H1 (cell line): ENCODE measurements around the gene ASGR2. TPM values are rescaled to one million over a fixed set of nuclear protein-coding genes. Genes with fewer than 3 reads are reported as not detected.
A peak's percentile ranks its signal among the peaks of the same experiment; 100 is the strongest.

Experiments
- CTCF ChIA-PET: fragments of 300-600 bp; sonication (Branson Sonifier 250); formaldehyde crosslinking; loops from one replicate; lab custom pipeline; 2021; ENCODE audit not compliant: partially characterized antibody; lab: Charles Lee
- POLR2A ChIA-PET: fragments of 300-600 bp; sonication (Branson Sonifier 250); formaldehyde crosslinking; loops from one replicate; lab custom pipeline; 2021; ENCODE audit warnings: inconsistent platforms; ENCODE audit not compliant: partially characterized antibody; lab: Charles Lee
- DNase-seq, 2 experiments: peaks; one replicate each; pipeline versions ENCODE4 v3.0.0 to v3.0.0-alpha.2; 2010 to 2022; ENCODE audit warnings: low spot score in 2 of 2, low read depth in 1 of 2, mixed read lengths in 1 of 2
- FAIRE-seq: peaks from 2 replicates; lab custom pipeline; 2011; peaks lifted over from hg19 to GRCh38; lab: Jason Lieb, UNC
- H2AFZ ChIP-seq: 2 replicates; pipeline ENCODE4 v1.8.1; 2012; ENCODE audit warnings: low read length, inconsistent platforms
- H2AK5ac ChIP-seq: 2 replicates; pipeline ENCODE4 v1.6.1; 2013; ENCODE audit warnings: low read depth, low read length
- H2BK120ac ChIP-seq: replicated peaks from 2 replicates; pipeline ENCODE3; 2013; ENCODE audit warnings: low read depth, low read length, inconsistent platforms
- H2BK12ac ChIP-seq: 2 replicates; pipeline ENCODE4 v1.6.1; 2013; ENCODE audit warnings: low read depth, low read length
- H2BK15ac ChIP-seq: 2 replicates; pipeline ENCODE4 v1.6.1; 2013; ENCODE audit warnings: low read length
- H2BK20ac ChIP-seq: 2 replicates; pipeline ENCODE4 v1.6.1; 2013; ENCODE audit warnings: low read length
- H2BK5ac ChIP-seq: 2 replicates; pipeline ENCODE4 v1.6.1; 2013; ENCODE audit warnings: low read depth, low read length
- H3K14ac ChIP-seq: 2 replicates; pipeline ENCODE4 v1.6.1; 2013; ENCODE audit warnings: inconsistent platforms; ENCODE audit not compliant: insufficient read length
- H3K18ac ChIP-seq: 2 replicates; pipeline ENCODE4 v1.6.1; 2013; ENCODE audit warnings: low read length; ENCODE audit errors: extremely low read depth
- H3K23ac ChIP-seq: 2 replicates; pipeline ENCODE4 v1.6.1; 2013; ENCODE audit warnings: inconsistent platforms; ENCODE audit not compliant: insufficient read length
- H3K23me2 ChIP-seq: 2 replicates; pipeline ENCODE4 v1.6.1; 2013; ENCODE audit warnings: low read depth, low read length
- H3K27ac ChIP-seq: 2 replicates; pipeline ENCODE4 v1.6.1; 2011; ENCODE audit warnings: low read depth, low read length, inconsistent platforms
- H3K27me3 ChIP-seq, 4 experiments: replicated peaks in 1 of 4; 1 replicate in 1 of 4; 2 replicates in 3 of 4; pipeline versions ENCODE4 v1.6.1 to v1.8.1; 2011 to 2013; ENCODE audit warnings: low read length in 3 of 4, mild to moderate bottlenecking in 3 of 4, inconsistent platforms in 2 of 4, mixed read lengths in 2 of 4, moderate library complexity in 1 of 4; ENCODE audit not compliant: control insufficient read depth in 3 of 4, insufficient read depth in 3 of 4; ENCODE audit errors: extremely low read depth in 1 of 4
- H3K36me3 ChIP-seq, 4 experiments: 2 replicates each; pipeline versions ENCODE4 v1.6.1 to v1.8.1; 2011 to 2013; ENCODE audit warnings: mild to moderate bottlenecking in 4 of 4, low read length in 3 of 4, moderate library complexity in 2 of 4, control low read depth in 1 of 4, inconsistent platforms in 1 of 4; ENCODE audit not compliant: insufficient read depth in 4 of 4, control insufficient read depth in 2 of 4
- H3K4ac ChIP-seq: replicated peaks from 2 replicates; pipeline ENCODE3; 2013; ENCODE audit warnings: low read length, low read depth, mixed read lengths, inconsistent platforms; ENCODE audit not compliant: insufficient read length
- H3K4me1 ChIP-seq, 4 experiments: replicated peaks in 1 of 4; 1 replicate in 1 of 4; 2 replicates in 3 of 4; pipeline versions ENCODE4 v1.6.1 to v1.8.1; 2011 to 2013; ENCODE audit warnings: low read length in 3 of 4, inconsistent platforms in 2 of 4, mixed read lengths in 1 of 4; ENCODE audit not compliant: insufficient read depth in 4 of 4, control insufficient read depth in 3 of 4
- H3K4me2 ChIP-seq, 2 experiments: 2 replicates each; pipeline versions ENCODE4 v1.6.1 to v1.8.1; 2011 to 2013; ENCODE audit warnings: low read depth in 2 of 2, low read length in 2 of 2, control low read depth in 1 of 2, inconsistent platforms in 1 of 2, mild to moderate bottlenecking in 1 of 2; ENCODE audit not compliant: insufficient read depth in 1 of 2
- H3K4me3 ChIP-seq, 4 experiments: fragments of 200-600, 300-600 bp in 1 of 4; sonication (generic), shearing (Covaris generic), sonication (Bioruptor Twin) in 1 of 4; 2 replicates each; pipeline versions ENCODE4 v1.5.1 to v1.8.1; 2011 to 2016; ENCODE audit warnings: low read length in 4 of 4, low read depth in 3 of 4, control low read depth in 2 of 4, inconsistent platforms in 2 of 4, mild to moderate bottlenecking in 2 of 4, mixed read lengths in 1 of 4, moderate library complexity in 1 of 4; ENCODE audit not compliant: insufficient read depth in 2 of 4; ENCODE audit errors: extremely low read depth in 1 of 4
- H3K56ac ChIP-seq: replicated peaks from 2 replicates; pipeline ENCODE3; 2013; ENCODE audit warnings: low read depth, mild to moderate bottlenecking, mixed read lengths, low read length, inconsistent platforms; ENCODE audit not compliant: insufficient read length
- H3K79me1 ChIP-seq: 2 replicates; pipeline ENCODE4 v1.6.1; 2013; ENCODE audit warnings: low read depth, low read length, control low read depth
- H3K79me2 ChIP-seq, 2 experiments: 2 replicates each; pipeline versions ENCODE4 v1.6.1 to v1.8.1; 2012 to 2013; ENCODE audit warnings: low read length in 2 of 2, mild to moderate bottlenecking in 2 of 2, inconsistent platforms in 1 of 2; ENCODE audit not compliant: insufficient read depth in 2 of 2, control insufficient read depth in 1 of 2
- H3K9ac ChIP-seq, 4 experiments: replicated peaks in 1 of 4; 1 replicate in 1 of 4; 2 replicates in 3 of 4; pipeline versions ENCODE4 v1.6.1 to v1.8.1; 2011 to 2013; ENCODE audit warnings: low read depth in 3 of 4, low read length in 3 of 4, control low read depth in 2 of 4, mild to moderate bottlenecking in 2 of 4, moderate library complexity in 2 of 4, inconsistent platforms in 1 of 4; ENCODE audit errors: extremely low read depth in 1 of 4
- H3K9me3 ChIP-seq, 2 experiments: 2 replicates each; pipeline versions ENCODE4 v1.6.1 to v1.8.1; 2012 to 2013; ENCODE audit warnings: mild to moderate bottlenecking in 2 of 2, moderate library complexity in 2 of 2, control low read depth in 1 of 2, inconsistent platforms in 1 of 2, low read depth in 1 of 2, low read length in 1 of 2, mixed read lengths in 1 of 2; ENCODE audit not compliant: insufficient read depth in 2 of 2
- H4K20me1 ChIP-seq, 2 experiments: replicated peaks in 1 of 2; 2 replicates each; pipeline versions ENCODE3 to v1.8.1; 2011 to 2013; ENCODE audit warnings: inconsistent platforms in 2 of 2, low read length in 2 of 2, mild to moderate bottlenecking in 1 of 2; ENCODE audit not compliant: insufficient read depth in 2 of 2, control insufficient read depth in 1 of 2
- H4K5ac ChIP-seq: 2 replicates; pipeline ENCODE4 v1.6.1; 2013; ENCODE audit warnings: low read length, low read depth, mixed read lengths, inconsistent platforms; ENCODE audit not compliant: insufficient read length
- H4K8ac ChIP-seq: 2 replicates; pipeline ENCODE4 v1.8.0; 2013; ENCODE audit warnings: mild to moderate bottlenecking, moderate library complexity, low read length, inconsistent platforms; ENCODE audit not compliant: insufficient read depth; ENCODE audit errors: extremely low read depth
- H4K91ac ChIP-seq: replicated peaks from 2 replicates; pipeline ENCODE3; 2013; ENCODE audit warnings: low read length, mixed read lengths, inconsistent platforms; ENCODE audit not compliant: insufficient read length
- CHD1 ChIP-seq: IDR thresholded peaks from 2 replicates; pipeline ENCODE4 v1.6.1; 2012; ENCODE audit warnings: low read depth, low read length, improper control_type of control experiment
- CTBP2 ChIP-seq: IDR thresholded peaks from 2 replicates; pipeline ENCODE4 v1.7.0; 2011; ENCODE audit warnings: borderline replicate concordance, mild to moderate bottlenecking, moderate library complexity, mixed read lengths, low read length; ENCODE audit not compliant: insufficient read depth, insufficient read length
- GABPA ChIP-seq: IDR thresholded peaks from 2 replicates; pipeline ENCODE4 v1.6.1; 2011; ENCODE audit warnings: mild to moderate bottlenecking, low read length, moderate library complexity, borderline replicate concordance; ENCODE audit not compliant: insufficient read depth
- HDAC6 ChIP-seq: IDR thresholded peaks from one replicate; pipeline ENCODE4 v1.7.1; 2012; ENCODE audit warnings: low read depth, mild to moderate bottlenecking, inconsistent platforms, low read length, moderate library complexity
- RXRA ChIP-seq: IDR thresholded peaks from 2 replicates; pipeline ENCODE4 v1.6.1; 2011; ENCODE audit warnings: low read depth, mild to moderate bottlenecking, low read length, moderate library complexity; ENCODE audit not compliant: insufficient read depth
- SP4 ChIP-seq: IDR thresholded peaks from 2 replicates; pipeline ENCODE4 v1.6.1; 2012; ENCODE audit warnings: low read length, inconsistent platforms
- WGBS, 2 experiments: shearing (Covaris generic) in 1 of 2; methylation state at CpG; one replicate each; pipeline versions ENCODE4 v1.1.6 to v1.1.7; 2013 to 2015; ENCODE audit warnings: low lambda C conversion rate in 2 of 2, mixed read lengths in 2 of 2, inconsistent platforms in 1 of 2, low coverage in 1 of 2, missing lambda C conversion rate in 1 of 2; ENCODE audit not compliant: insufficient replicate concordance in 2 of 2, insufficient coverage in 1 of 2, insufficient read length in 1 of 2; ENCODE audit errors: extremely low coverage in 1 of 2, missing lambda C conversion rate in 1 of 2; 5-methylcytosine and 5-hydroxymethylcytosine counted together
- polyA plus RNA-seq, 7 experiments: library from polyadenylated mRNA; depleted of rRNA in 3 of 7; stranded (reverse) in 5 of 7; unstranded in 2 of 7; fragments of >200 nt in 5 of 7; fragments of 200-250 nt in 2 of 7; gene quantifications; 1 replicate in 5 of 7; 2 replicates in 1 of 7; 4 replicates in 1 of 7; pipeline versions ENCODE4 v1.2.1 to v1.2.3, GENCODE V29; 2011 to 2013; ENCODE audit warnings: missing spikeins in 2 of 7, mixed read lengths in 2 of 7
- total RNA-seq: library from RNA; stranded (reverse); fragmentation: NEBNext Ultra II Directional; extraction: Animal tissue kit (Norgen Biotek cat#: 25700); gene quantifications from 2 replicates; pipeline ENCODE4 v1.2.1, GENCODE V29; 2021
- TF ChIP-seq, protein P1 (sequence below): IDR thresholded peaks from 2 replicates; pipeline ENCODE4 v1.6.1; 2011; ENCODE audit warnings: low read depth, mild to moderate bottlenecking, low read length; ENCODE audit not compliant: insufficient read depth
- TF ChIP-seq, protein P2 (sequence below), 3 experiments: IDR thresholded peaks; 1 replicate in 2 of 3; 2 replicates in 1 of 3; pipeline versions ENCODE4 v1.5.1 to v1.6.1; 2011; ENCODE audit warnings: low read length in 3 of 3, mild to moderate bottlenecking in 3 of 3, inconsistent platforms in 2 of 3, low read depth in 1 of 3, moderate library complexity in 1 of 3; ENCODE audit not compliant: insufficient read depth in 1 of 3; ENCODE audit errors: control extremely low read depth in 1 of 3

ASGR2 gene
- total and polyA plus RNA-seq, 2 of the 8 experiments (the other 6 are each of a cell fraction or from before 2014, with no cell fraction given), result 0.91 TPM; not detected in 1

- DNase-seq (no peak), FAIRE-seq (peak; percentile 58)
- CTCF ChIA-PET, result interaction anchor here (0.7 to 1.7 kb wide), 5 partner anchors 12 to 812 kb away, joined by 3 to 7 read pairs (median 3); no protein-coding TSS in a partner anchor
- TF ChIP-seq SP4 (no peak), GABPA (no peak), CHD1 (no peak), HDAC6 (no peak), CTBP2 (no peak), RXRA (no peak)
- TF ChIP-seq, protein P1, sequence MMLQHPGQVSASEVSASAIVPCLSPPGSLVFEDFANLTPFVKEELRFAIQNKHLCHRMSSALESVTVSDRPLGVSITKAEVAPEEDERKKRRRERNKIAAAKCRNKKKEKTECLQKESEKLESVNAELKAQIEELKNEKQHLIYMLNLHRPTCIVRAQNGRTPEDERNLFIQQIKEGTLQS, result no peak
- TF ChIP-seq, protein P2, sequence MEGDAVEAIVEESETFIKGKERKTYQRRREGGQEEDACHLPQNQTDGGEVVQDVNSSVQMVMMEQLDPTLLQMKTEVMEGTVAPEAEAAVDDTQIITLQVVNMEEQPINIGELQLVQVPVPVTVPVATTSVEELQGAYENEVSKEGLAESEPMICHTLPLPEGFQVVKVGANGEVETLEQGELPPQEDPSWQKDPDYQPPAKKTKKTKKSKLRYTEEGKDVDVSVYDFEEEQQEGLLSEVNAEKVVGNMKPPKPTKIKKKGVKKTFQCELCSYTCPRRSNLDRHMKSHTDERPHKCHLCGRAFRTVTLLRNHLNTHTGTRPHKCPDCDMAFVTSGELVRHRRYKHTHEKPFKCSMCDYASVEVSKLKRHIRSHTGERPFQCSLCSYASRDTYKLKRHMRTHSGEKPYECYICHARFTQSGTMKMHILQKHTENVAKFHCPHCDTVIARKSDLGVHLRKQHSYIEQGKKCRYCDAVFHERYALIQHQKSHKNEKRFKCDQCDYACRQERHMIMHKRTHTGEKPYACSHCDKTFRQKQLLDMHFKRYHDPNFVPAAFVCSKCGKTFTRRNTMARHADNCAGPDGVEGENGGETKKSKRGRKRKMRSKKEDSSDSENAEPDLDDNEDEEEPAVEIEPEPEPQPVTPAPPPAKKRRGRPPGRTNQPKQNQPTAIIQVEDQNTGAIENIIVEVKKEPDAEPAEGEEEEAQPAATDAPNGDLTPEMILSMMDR (IDR thresholded peaks at IDR 0.05; ENCODE audit: control extremely low read depth in 1 of 3, insufficient read depth in 1 of 3, low read depth in 1 of 3, low read length in 3 of 3), result no peak
These were observed 1.1 kb downstream of the ASGR2 start for GRCh38 chr17:7113273-7114071.

More at GRCh38 chr17:7113273-7114071, 1.1 kb downstream of the ASGR2 start:
- H4K20me1 ChIP-seq, result peaks cover 0 to 4% of the 10 kb centered on the region in 2 experiments
- H3K4me3 ChIP-seq, result no peak overlapping the region
- H3K14ac ChIP-seq, result no peak overlapping the region
- H2BK12ac ChIP-seq, result peak overlapping the region; percentile 91; the same call in 1 of the 2 replicates
- no peak overlapping the region for H4K8ac ChIP-seq
- H3K9me3 ChIP-seq, result no peaks in the 10 kb centered on the region
- peak overlapping the region; percentile 9; the same call in 1 of the 2 replicates for H3K18ac ChIP-seq
- no peaks in the 10 kb centered on the region for H3K79me2 ChIP-seq
- no peak overlapping the region for H3K23ac ChIP-seq
- peak overlapping the region; percentile 97 for H2AK5ac ChIP-seq
- peak overlapping the region; percentile 62 for H2BK15ac ChIP-seq
- no peak overlapping the region for H3K4me2 ChIP-seq
- H3K23me2 ChIP-seq, result peaks cover 6% of the 10 kb centered on the region
- peak overlapping the region; percentile 38 for H2BK120ac ChIP-seq
- H3K4me1 ChIP-seq, result peaks cover 0 to 12% (median 4%) of the 10 kb centered on the region in 4 experiments; a peak in 4 of 7 replicates
- no peaks in the 10 kb centered on the region for H3K27me3 ChIP-seq
- 89 to 100% methylated on average over 6 to 15 of the region's 15 CpGs for WGBS, 2 experiments
- peak overlapping the region; percentile 99 for H3K56ac ChIP-seq
- peak overlapping the region; percentile 94 for H4K91ac ChIP-seq
- peaks cover 2% of the 10 kb centered on the region; the same call in 1 of the 2 replicates for H3K79me1 ChIP-seq
- peak overlapping the region; percentile 28 for H3K4ac ChIP-seq
- peak overlapping the region; percentile 82 for H2BK20ac ChIP-seq
- H3K27ac ChIP-seq, result no peak overlapping the region
- no peak overlapping the region for H2AFZ ChIP-seq
- peak overlapping the region; percentile 71; the same call in 1 of the 2 replicates for H2BK5ac ChIP-seq
- no peak overlapping the region for H4K5ac ChIP-seq
- peak overlapping the region in 1 of 4 experiments; percentile 26; a peak in 1 of 7 replicates for H3K9ac ChIP-seq
- no peaks in the 10 kb centered on the region for H3K36me3 ChIP-seq
- POLR2A ChIA-PET, result interaction anchor here (1.0 to 1.4 kb wide), 3 partner anchors 12 to 20 kb away, joined by 3 to 4 read pairs (median 3); no protein-coding TSS in a partner anchor
